OCI-LY3 (cell line): ENCODE results near the gene PCLO.

ENCODE experiments used
- H2AFZ ChIP-seq: fragments of 200-600, 300-600 bp; shearing (Covaris generic); 2 replicates; pipeline ENCODE4 v1.6.0; 2014; ENCODE audit warnings: antibody characterized with exemption, low read depth, low read length
- H3K27ac ChIP-seq: fragments of 200-600, 300-600 bp; sonication (generic); 2 replicates; pipeline ENCODE4 v1.5.1; 2014; ENCODE audit warnings: mild to moderate bottlenecking, low read length, moderate library complexity, mixed read lengths
- H3K27me3 ChIP-seq: fragments of 200-600, 300-600 bp; sonication (generic); 2 replicates; pipeline ENCODE4 v1.6.1; 2014; ENCODE audit warnings: low read depth, low read length, mixed read lengths
- H3K36me3 ChIP-seq: fragments of 200-600, 300-600 bp; sonication (generic); replicated peaks from 2 replicates; pipeline ENCODE3; 2014; ENCODE audit warnings: low read depth, low read length, mixed read lengths
- H3K4me1 ChIP-seq: fragments of 300-600, 200-600 bp; sonication (generic); 2 replicates; pipeline ENCODE4 v1.6.1; 2014; ENCODE audit warnings: low read length, mixed read lengths
- H3K4me2 ChIP-seq: fragments of 200-600, 300-600 bp; sonication (generic); 2 replicates; pipeline ENCODE4 v1.6.1; 2014; ENCODE audit warnings: low read length, mixed read lengths
- H3K4me3 ChIP-seq: fragments of 300-600, 200-600 bp; sonication (generic); 2 replicates; pipeline ENCODE4 v1.5.1; 2014; ENCODE audit warnings: antibody characterized with exemption, mild to moderate bottlenecking, low read length, moderate library complexity
- H3K79me2 ChIP-seq: fragments of 300-600, 200-600 bp; shearing (Covaris generic); 2 replicates; pipeline ENCODE4 v1.6.1; 2014; ENCODE audit warnings: mild to moderate bottlenecking, low read length, mixed read lengths
- H3K9ac ChIP-seq: fragments of 300-600, 200-600 bp; shearing (Covaris generic); 2 replicates; pipeline ENCODE4 v1.6.0; 2014; ENCODE audit warnings: mild to moderate bottlenecking, low read length, moderate library complexity
- H3K9me3 ChIP-seq: fragments of 200-600, 300-600 bp; shearing (Covaris generic); 2 replicates; pipeline ENCODE4 v1.6.1; 2014; ENCODE audit warnings: low read length, mixed read lengths; ENCODE audit not compliant: insufficient read depth
- H4K20me1 ChIP-seq: fragments of 200-600, 300-600 bp; sonication (generic); 2 replicates; pipeline ENCODE4 v1.6.1; 2016; ENCODE audit warnings: low read length, mixed read lengths; ENCODE audit not compliant: insufficient read depth
- EZH2phosphoT487 ChIP-seq: fragments of 200-600 bp; shearing (Covaris generic); IDR thresholded peaks from 2 replicates; pipeline ENCODE4 v1.6.1; 2018; ENCODE audit warnings: antibody characterized with exemption, mixed run types, low read depth
- TF ChIP-seq, protein P1 (sequence below): fragments of 200-600, 300-600 bp; sonication (generic); IDR thresholded peaks from 2 replicates; pipeline ENCODE4 v1.5.1; 2014; ENCODE audit warnings: antibody characterized with exemption, low read length, low read depth

Gene PCLO

DNA sequence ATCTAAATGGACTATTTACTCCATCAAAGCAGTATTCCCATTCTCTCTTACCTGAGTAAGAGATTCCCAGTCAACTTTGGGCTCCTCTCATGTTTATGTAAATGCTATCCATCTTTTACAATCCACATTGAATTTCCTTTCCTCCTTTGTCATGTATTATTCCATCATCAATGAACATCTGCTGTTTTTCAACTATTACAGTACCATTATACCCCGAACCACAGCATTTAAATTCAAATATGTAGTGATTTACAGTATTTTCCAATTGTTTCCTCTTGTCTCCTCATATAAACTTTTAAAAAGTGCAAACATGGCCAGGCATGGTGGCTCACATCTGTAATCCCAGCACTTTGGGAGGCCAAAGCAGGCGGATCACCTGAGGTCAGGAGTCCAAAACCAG, 20.3 kb downstream of the PCLO start:
- H2AFZ ChIP-seq, result no peak overlapping the region
- no peaks in the 10 kb centered on the region for H4K20me1 ChIP-seq
- no peaks in the 10 kb centered on the region for H3K27me3 ChIP-seq
- no peak overlapping the region for H3K9ac ChIP-seq
- no peaks in the 10 kb centered on the region for H3K79me2 ChIP-seq
- H3K4me3 ChIP-seq, result no peak overlapping the region
- H3K27ac ChIP-seq, result no peak overlapping the region
- no peak overlapping the region for H3K4me2 ChIP-seq
- H3K36me3 ChIP-seq, result no peaks in the 10 kb centered on the region
- H3K9me3 ChIP-seq, result no peaks in the 10 kb centered on the region
- TF ChIP-seq, protein P1, sequence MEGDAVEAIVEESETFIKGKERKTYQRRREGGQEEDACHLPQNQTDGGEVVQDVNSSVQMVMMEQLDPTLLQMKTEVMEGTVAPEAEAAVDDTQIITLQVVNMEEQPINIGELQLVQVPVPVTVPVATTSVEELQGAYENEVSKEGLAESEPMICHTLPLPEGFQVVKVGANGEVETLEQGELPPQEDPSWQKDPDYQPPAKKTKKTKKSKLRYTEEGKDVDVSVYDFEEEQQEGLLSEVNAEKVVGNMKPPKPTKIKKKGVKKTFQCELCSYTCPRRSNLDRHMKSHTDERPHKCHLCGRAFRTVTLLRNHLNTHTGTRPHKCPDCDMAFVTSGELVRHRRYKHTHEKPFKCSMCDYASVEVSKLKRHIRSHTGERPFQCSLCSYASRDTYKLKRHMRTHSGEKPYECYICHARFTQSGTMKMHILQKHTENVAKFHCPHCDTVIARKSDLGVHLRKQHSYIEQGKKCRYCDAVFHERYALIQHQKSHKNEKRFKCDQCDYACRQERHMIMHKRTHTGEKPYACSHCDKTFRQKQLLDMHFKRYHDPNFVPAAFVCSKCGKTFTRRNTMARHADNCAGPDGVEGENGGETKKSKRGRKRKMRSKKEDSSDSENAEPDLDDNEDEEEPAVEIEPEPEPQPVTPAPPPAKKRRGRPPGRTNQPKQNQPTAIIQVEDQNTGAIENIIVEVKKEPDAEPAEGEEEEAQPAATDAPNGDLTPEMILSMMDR, result no peak
- TF ChIP-seq EZH2phosphoT487, result no peak
- no peaks in the 10 kb centered on the region for H3K4me1 ChIP-seq

DNA sequence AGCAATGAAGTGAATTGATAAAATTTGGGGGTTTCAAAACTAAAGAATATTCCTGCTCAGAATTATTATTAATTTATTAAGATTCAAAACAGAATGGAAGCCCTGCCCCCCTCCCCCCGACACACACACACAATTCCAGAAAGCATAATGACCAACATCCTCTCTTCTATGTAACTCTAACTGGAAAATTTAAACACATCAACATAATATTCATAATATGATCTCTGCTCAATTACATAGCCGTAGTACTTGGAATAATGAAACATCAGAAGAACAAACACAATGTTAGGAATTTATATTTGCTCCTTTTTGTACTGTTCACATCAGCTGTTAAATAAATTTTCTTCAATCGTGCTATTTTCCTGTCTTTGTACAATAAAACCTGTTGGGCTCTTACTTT, 20.8 kb downstream of the PCLO start:
- Histone ChIP-seq H3K9me3 (no peaks in the 10 kb centered on the region), H3K79me2 (no peaks in the 10 kb centered on the region), H3K27me3 (no peaks in the 10 kb centered on the region), H3K27ac (no peak overlapping the region), H3K4me3 (no peak overlapping the region), H2AFZ (no peak overlapping the region), H3K4me2 (no peak overlapping the region), H3K36me3 (no peaks in the 10 kb centered on the region), H3K4me1 (no peaks in the 10 kb centered on the region), H4K20me1 (no peaks in the 10 kb centered on the region), H3K9ac (no peak overlapping the region)
- TF ChIP-seq, protein P1, result no peak
- no peak for TF ChIP-seq EZH2phosphoT487

- H3K27ac ChIP-seq, result no peak overlapping the region
- no peaks in the 10 kb centered on the region for H3K79me2 ChIP-seq
- no peak overlapping the region for H2AFZ ChIP-seq
- no peaks in the 10 kb centered on the region for H3K9me3 ChIP-seq
- no peaks in the 10 kb centered on the region for H3K27me3 ChIP-seq
- no peak overlapping the region for H3K9ac ChIP-seq
- no peak overlapping the region for H3K4me2 ChIP-seq
- H3K36me3 ChIP-seq, result no peaks in the 10 kb centered on the region
- no peaks in the 10 kb centered on the region for H4K20me1 ChIP-seq
- H3K4me1 ChIP-seq, result no peaks in the 10 kb centered on the region
- TF ChIP-seq, protein P1, result no peak
- no peak for TF ChIP-seq EZH2phosphoT487
- H3K4me3 ChIP-seq, result no peak overlapping the region
Observed at GRCh38 chr7:83130623-83131545, 31.8 kb downstream of the PCLO start.

- Histone ChIP-seq H3K9ac (no peak overlapping the region), H3K27ac (no peak overlapping the region), H2AFZ (no peak overlapping the region), H3K27me3 (no peaks in the 10 kb centered on the region), H3K4me1 (no peaks in the 10 kb centered on the region), H3K79me2 (no peaks in the 10 kb centered on the region), H3K9me3 (no peaks in the 10 kb centered on the region), H3K4me2 (no peak overlapping the region), H3K36me3 (no peaks in the 10 kb centered on the region), H3K4me3 (no peak overlapping the region), H4K20me1 (no peaks in the 10 kb centered on the region)
- TF ChIP-seq, protein P1, result no peak
- no peak for TF ChIP-seq EZH2phosphoT487
Observed at GRCh38 chr7:83130191-83130590, 32.5 kb downstream of the PCLO start.
